Vagina (tissue), 2 donors: ENCODE data around the gene UBR4. TPM values are rescaled to one million over a fixed set of nuclear protein-coding genes. Genes with fewer than 3 reads are reported as not detected.

ENCODE experiments used
- DNase-seq, 2 donors: peaks; one replicate each; pipeline ENCODE4 v3.0.0-alpha.2; 2017; ENCODE audit errors: extremely low spot score in 2 of 2
- H3K27ac ChIP-seq: fragments of 200-600 bp; sonication (generic); one replicate; pipeline ENCODE4 v1.5.1; 2019
- H3K27me3 ChIP-seq: fragments of 200-600 bp; sonication (generic); one replicate; pipeline ENCODE4 v1.5.1; 2019
- H3K36me3 ChIP-seq, 2 donors: fragments of 200-600 bp; sonication (generic); one replicate each; pipeline ENCODE4 v1.5.1; 2017 to 2019
- H3K4me1 ChIP-seq: fragments of 200-600 bp; sonication (generic); one replicate; pipeline ENCODE4 v1.5.1; 2019
- H3K4me3 ChIP-seq, 2 donors: fragments of 200-600 bp; sonication (generic); 1 replicate in 1 of 2; 2 replicates in 1 of 2; pipeline ENCODE4 v1.5.1; 2016 to 2019
- H3K9me3 ChIP-seq: fragments of 200-600 bp; sonication (generic); one replicate; pipeline ENCODE4 v1.5.1; 2019
- CTCF ChIP-seq, 3 experiments: fragments of 450-650 bp in 2 of 3; fragments of 200-600 bp in 1 of 3; sonication (generic) in 1 of 3; IDR thresholded peaks; one replicate each; pipeline ENCODE4 v1.5.1; 2017 to 2019; ENCODE audit warnings: antibody characterized with exemption in 3 of 3, mild to moderate bottlenecking in 2 of 3, moderate library complexity in 2 of 3
- POLR2A ChIP-seq, 2 donors: fragments of 450-650 bp; IDR thresholded peaks; one replicate each; pipeline ENCODE4 v1.6.1; 2017; ENCODE audit warnings: antibody characterized with exemption in 2 of 2, mild to moderate bottlenecking in 2 of 2, moderate library complexity in 2 of 2
- POLR2AphosphoS5 ChIP-seq, 2 donors: sonication (generic); formaldehyde crosslinking; IDR thresholded peaks; one replicate each; pipeline ENCODE4 v1.9.0; 2017; ENCODE audit warnings: antibody characterized with exemption in 2 of 2, mild to moderate bottlenecking in 2 of 2, low read depth in 1 of 2; ENCODE audit not compliant: insufficient read depth in 1 of 2
- intact Hi-C: fragments of 100-400 bp; cut with DNase I; formaldehyde crosslinking; loops from one replicate; pipeline ENCODE4 v1.15.1; 2023
- total RNA-seq: library from RNA; depleted of rRNA; stranded (reverse); fragments of >200 nt; gene quantifications from one replicate; pipeline ENCODE4 v1.2.3, GENCODE V29; 2016

UBR4 gene
- total RNA-seq, 1 donor from 2014 or later: 157 TPM

GRCh38 chr1:19153169-19153568 lies 56.9 kb downstream of the UBR4 start:
- no peaks in the 10 kb centered on the region for H3K9me3 ChIP-seq
- DNase-seq: no peak
- H3K4me3 ChIP-seq: no peak overlapping the region
- intact Hi-C loops: no loop called here
- H3K36me3 ChIP-seq: peaks cover 0 to 100% of the 10 kb centered on the region in 2 donors
- H3K4me1 ChIP-seq: no peaks in the 10 kb centered on the region
- no peak overlapping the region for H3K27ac ChIP-seq
- no peak for TF ChIP-seq CTCF (IDR thresholded peaks at IDR 0.05)
- TF ChIP-seq POLR2AphosphoS5 (IDR thresholded peaks at IDR 0.05; ENCODE audit: insufficient read depth in 1 of 2, low read depth in 1 of 2): no peak
- TF ChIP-seq POLR2A (IDR thresholded peaks at IDR 0.05): no peak
- no peaks in the 10 kb centered on the region for H3K27me3 ChIP-seq

GRCh38 chr1:19151537-19151936 lies 58.5 kb downstream of the UBR4 start:
- H3K27ac ChIP-seq: no peak overlapping the region
- DNase-seq: no peak
- no peaks in the 10 kb centered on the region for H3K27me3 ChIP-seq
- peaks cover 0 to 100% of the 10 kb centered on the region in 2 donors for H3K36me3 ChIP-seq
- intact Hi-C loops: no loop called here
- H3K9me3 ChIP-seq: no peaks in the 10 kb centered on the region
- no peak overlapping the region for H3K4me3 ChIP-seq
- TF ChIP-seq CTCF (IDR thresholded peaks at IDR 0.05): no peak
- TF ChIP-seq POLR2A (IDR thresholded peaks at IDR 0.05): no peak
- TF ChIP-seq POLR2AphosphoS5 (IDR thresholded peaks at IDR 0.05; ENCODE audit: insufficient read depth in 1 of 2, low read depth in 1 of 2): no peak
- H3K4me1 ChIP-seq: no peaks in the 10 kb centered on the region

GRCh38 chr1:19149736-19150135 lies 60.3 kb downstream of the UBR4 start:
- Histone ChIP-seq H3K9me3 (no peaks in the 10 kb centered on the region), H3K27ac (no peak overlapping the region), H3K4me3 (no peak overlapping the region), H3K36me3 (peaks cover 0 to 99% of the 10 kb centered on the region in 2 donors), H3K27me3 (no peaks in the 10 kb centered on the region), H3K4me1 (no peaks in the 10 kb centered on the region)
- no peak for TF ChIP-seq POLR2AphosphoS5 (IDR thresholded peaks at IDR 0.05; ENCODE audit: insufficient read depth in 1 of 2, low read depth in 1 of 2)
- no peak for TF ChIP-seq POLR2A (IDR thresholded peaks at IDR 0.05)
- intact Hi-C loops: no loop called here
- DNase-seq: no peak

DNA sequence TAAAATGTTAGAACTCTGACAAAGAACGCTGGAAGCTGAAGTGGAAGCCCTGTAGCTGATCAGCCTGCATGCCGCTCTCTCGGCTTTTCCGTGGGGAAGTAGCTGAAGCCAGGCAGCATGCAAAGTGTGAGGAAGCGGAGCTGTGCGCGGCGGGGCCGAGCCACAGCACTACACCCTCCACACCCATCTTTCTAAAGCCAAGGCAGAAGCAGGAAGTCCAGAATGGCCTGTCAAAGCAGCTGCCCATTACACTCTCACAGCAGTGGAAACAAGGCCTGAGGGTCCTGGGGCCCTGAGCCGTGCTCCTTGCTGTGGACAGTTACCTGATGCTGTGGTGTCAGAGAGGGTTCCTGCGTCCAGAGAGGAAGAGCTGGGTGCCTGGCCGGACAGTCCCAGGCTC lies 69.6 kb downstream of the UBR4 start:
- Histone ChIP-seq H3K27ac (no peak overlapping the region), H3K4me1 (no peaks in the 10 kb centered on the region), H3K36me3 (peaks cover 8 to 93% of the 10 kb centered on the region in 2 donors), H3K27me3 (no peaks in the 10 kb centered on the region), H3K9me3 (no peaks in the 10 kb centered on the region), H3K4me3 (no peak overlapping the region)
- TF ChIP-seq CTCF (IDR thresholded peaks at IDR 0.05): no peak
- no peak for TF ChIP-seq POLR2AphosphoS5 (IDR thresholded peaks at IDR 0.05; ENCODE audit: insufficient read depth in 1 of 2, low read depth in 1 of 2)
- TF ChIP-seq POLR2A (IDR thresholded peaks at IDR 0.05): no peak
- intact Hi-C loops: no loop called here
- no peak for DNase-seq

GRCh38 chr1:19139711-19140110 lies 70.4 kb downstream of the UBR4 start:
- intact Hi-C loops: no loop called here
- Histone ChIP-seq H3K4me3 (no peak overlapping the region), H3K36me3 (peaks cover 8 to 93% of the 10 kb centered on the region in 2 donors), H3K9me3 (no peaks in the 10 kb centered on the region), H3K27ac (no peak overlapping the region), H3K4me1 (no peaks in the 10 kb centered on the region), H3K27me3 (no peaks in the 10 kb centered on the region)
- no peak for TF ChIP-seq POLR2AphosphoS5 (IDR thresholded peaks at IDR 0.05; ENCODE audit: insufficient read depth in 1 of 2, low read depth in 1 of 2)
- no peak for TF ChIP-seq CTCF (IDR thresholded peaks at IDR 0.05)
- no peak for TF ChIP-seq POLR2A (IDR thresholded peaks at IDR 0.05)
- DNase-seq: no peak
